HG03108 (cell line): Measurements from ENCODE around the gene TRMT1.
"Not testable (repeated sequence)": the region's sequence is repeated elsewhere in the genome, so short reads cannot be mapped to it uniquely, and the experiment has no call there.

ENCODE experiments used
- ATAC-seq: cut with Tn5 transposase; IDR thresholded peaks from one replicate; pipeline ENCODE4 v1.9.1; 2021; ENCODE audit warnings: moderate library complexity; ENCODE audit not compliant: unreplicated experiment

TRMT1 gene

GRCh38 chr19:13150931-13151604 is 34.5 kb upstream of the TRMT1 start:
- no peak for ATAC-seq

DNA sequence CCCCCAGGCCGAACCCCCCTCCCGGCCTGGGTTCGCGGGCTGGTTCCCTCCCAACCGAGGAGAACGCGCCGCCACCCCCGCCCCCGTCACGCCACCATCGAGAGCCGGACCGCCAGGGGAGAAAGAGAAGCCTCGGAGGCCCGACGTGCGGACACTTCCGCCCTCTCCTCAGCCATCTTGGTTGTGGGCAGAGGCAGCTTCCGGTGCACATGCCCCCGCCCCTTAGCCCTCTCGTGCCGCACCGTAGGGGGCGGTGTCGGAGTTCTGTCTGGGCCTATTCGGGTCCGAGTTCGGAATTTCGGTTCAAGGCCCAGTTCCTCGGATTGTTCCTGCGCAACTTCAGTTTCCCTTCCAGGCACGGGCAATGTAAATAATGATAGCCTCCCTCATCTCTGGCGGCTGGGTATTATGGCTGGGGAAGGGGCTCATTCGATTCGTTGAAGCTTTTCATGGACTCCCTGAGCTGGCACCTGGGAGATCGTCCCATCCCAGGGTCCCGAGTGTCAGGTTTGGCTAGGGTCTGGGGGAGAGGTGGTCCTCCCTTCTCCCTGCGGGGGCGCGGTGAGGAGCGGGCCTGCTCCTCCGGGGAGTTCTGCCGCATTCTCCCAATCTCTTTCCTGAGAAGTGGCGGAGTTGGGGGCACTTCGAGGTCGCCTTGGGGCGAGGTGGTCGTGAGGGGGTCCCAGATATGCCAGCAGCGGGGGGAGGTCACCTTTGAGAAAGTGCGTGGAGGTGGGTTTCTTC is 33.8 kb upstream of the TRMT1 start, which contains the start of the genes IER2 and STX10:
TSS of gene IER2 (plus strand) at position 225 of the 744 bp plus-strand sequence. CDS start 2,776 bp downstream, outside the sequence.
TSS of gene STX10 (minus strand) at position 189 of the 744 bp plus-strand sequence. CDS start 202 bp downstream, outside the sequence.
- peak; percentile 39 for ATAC-seq

DNA sequence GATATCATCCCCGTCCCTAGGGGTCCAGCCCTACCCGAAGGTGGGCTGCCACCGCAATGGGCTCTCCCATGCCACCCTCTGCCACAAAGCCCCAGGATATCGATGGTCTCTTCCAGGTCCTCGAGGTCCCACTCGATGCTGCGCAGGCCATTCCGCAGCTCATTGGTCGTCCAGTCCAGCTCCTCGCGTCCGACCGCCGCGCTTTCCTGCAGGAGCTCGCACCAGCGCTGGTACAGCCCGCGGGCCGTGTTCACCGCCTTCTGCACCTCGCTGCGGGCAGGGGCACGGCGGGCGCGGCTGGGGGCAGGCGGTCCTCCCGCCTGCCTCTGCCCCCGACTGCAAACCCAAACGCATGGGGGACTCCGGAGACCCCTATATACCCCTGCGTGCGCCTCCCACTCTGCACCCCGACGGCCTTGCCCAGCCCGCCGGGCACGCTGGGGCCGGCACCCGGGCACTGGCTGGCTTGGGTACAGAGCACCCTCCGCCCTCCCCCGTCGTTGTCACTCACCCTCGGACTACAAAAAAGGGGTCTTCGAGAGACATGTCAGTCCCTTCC is 33.2 kb upstream of the TRMT1 start:
- no peak for ATAC-seq

GRCh38 chr19:13149173-13149627 is 32.7 kb upstream of the TRMT1 start:
- not testable (repeated sequence) for ATAC-seq

DNA sequence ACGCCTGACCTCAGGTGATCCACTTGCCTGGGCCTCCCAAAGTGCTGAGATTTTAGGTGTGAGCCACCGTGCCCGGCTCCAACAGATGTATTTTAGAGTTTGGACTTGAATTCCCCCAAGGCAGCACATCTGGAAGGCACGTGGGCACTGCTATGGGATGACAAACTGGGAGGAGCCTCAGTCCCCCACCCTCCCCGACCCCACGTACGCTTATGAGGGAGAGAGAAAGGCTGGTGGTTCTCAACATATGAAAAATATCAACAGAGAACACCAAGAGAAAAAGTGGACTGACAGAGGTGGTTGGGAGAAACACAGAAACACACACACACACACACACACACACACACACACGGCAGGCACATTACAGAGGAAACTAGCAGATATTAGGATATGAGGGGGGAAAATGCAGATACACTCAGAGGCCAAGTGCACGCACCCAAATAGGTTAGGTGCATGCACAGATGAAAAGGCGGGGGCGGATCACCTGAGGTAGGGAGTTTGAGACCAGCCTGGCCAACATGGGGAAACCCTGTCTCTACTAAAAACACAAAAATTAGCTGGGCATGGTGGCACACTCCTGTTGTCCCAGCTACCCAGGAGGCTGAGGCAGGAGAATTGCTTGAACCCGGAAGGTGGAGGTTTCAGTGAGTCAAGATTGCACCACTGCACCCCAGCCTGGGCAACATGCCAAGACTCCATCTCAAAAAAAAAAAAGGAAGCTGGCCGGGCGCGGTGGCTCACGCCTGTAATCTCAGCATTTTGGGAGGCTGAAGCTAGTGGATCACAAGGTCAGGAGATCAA is 30.4 kb upstream of the TRMT1 start:
- ATAC-seq: no peak

DNA sequence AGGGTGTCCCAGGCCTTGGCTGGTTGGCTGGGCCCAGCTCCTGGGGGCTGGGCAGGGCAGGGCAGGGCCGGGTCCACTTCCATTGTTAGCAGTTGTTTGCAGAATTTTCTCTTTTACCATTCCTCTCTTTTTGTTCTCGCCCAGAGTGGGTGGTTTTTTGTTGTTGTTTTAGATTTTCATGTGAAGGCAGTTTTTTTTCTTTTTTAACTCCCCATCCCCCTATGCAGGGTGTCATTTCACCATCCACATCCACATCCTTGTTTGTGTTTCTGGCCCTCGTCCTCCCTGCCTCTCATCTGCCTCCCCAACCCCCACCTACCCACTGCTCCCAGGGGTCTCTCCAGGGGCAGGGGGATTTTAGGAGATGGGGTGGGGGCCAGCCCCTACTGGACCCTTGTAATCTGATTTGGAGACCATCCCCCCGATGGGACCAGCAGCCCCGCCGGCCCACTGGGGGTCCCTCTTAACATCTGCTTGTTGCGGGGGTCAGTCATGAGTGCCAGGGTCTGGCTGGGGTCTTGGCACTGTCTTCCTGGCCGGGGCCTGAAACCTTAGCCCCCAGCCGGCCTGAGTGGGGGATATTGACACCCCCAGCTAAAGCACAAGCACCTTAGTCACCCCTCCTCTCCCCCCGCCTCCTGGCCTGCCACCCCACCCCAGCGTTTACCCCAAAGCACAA is 23.2 kb upstream of the TRMT1 start:
- ATAC-seq: no peak

DNA sequence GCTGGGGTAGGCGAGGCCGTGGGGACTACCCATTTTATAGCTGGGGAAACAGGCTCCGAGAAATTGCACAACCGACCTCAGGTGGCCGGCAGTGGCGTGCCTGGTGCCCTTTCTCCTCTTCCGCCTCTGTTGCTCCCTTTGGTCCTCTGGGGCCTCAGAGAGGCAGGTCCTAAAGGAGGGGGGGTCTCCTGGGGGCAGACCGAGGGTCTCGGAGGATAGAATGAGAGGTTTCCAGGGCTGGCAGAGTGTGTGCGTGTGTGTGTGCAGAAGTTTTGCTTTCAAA is 22.3 kb upstream of the TRMT1 start:
- no peak for ATAC-seq

GRCh38 chr19:13138171-13138915 is 21.8 kb upstream of the TRMT1 start:
- no peak for ATAC-seq

GRCh38 chr19:13137290-13137794 is 20.8 kb upstream of the TRMT1 start:
- ATAC-seq: no peak

GRCh38 chr19:13135068-13136062 is 18.8 kb upstream of the TRMT1 start:
- ATAC-seq: no peak

DNA sequence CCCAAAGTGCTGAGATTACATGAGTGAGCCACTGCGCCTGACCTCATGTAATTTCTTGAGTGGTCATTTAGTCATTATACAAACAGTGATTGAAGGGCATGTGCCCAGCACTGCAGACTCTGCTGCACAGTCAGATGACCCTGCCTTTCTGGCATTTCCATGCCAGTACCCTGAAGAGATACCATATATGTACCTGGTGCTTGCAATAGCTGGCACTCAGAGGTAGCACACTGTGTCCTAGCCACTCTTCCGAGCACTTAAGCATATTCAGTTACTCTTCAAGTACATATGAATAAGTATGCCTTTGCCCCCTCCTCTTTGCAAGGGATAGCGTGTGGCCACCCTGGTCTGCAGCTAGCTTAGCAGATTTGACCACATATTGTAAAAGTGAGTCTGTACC is 18.1 kb upstream of the TRMT1 start:
- no peak for ATAC-seq

DNA sequence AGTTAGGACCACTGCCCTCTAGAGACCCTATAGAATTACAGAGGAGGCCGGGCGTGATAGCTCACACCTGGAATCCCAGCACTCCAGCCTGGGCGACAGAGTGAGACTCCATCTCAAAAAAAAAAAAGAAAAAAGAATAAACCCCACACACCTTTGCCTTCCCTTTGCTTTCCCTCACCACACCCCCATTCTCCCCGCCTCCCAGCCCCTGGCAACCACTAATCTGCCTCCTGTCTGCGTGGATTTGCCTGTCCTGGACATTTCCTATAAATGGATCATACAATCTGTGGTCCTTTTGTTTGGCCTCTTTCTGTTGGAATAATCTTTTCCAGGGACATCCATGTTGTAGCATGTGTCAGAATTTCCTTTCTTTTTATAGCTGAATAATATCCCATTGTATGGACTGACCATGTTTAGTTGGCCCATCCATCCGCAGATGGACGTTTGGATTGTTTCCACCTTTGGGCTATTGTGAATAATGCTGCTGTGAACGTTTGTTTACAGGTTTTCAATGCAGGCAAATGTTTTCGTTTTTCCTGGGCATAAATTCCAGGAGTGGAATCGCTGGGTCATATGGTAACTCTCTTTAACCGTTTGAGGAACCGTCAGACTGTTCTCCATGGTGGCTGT is 16.8 kb upstream of the TRMT1 start:
- no peak for ATAC-seq

- no peak for ATAC-seq
Observed at GRCh38 chr19:13132471-13133180, 16.1 kb upstream of the TRMT1 start.

- ATAC-seq: no peak
Observed at GRCh38 chr19:13130886-13131490, 14.4 kb upstream of the TRMT1 start.

- ATAC-seq: no peak
Observed at GRCh38 chr19:13129384-13129783, 12.8 kb upstream of the TRMT1 start.

- no peak for ATAC-seq
Observed at GRCh38 chr19:13128583-13128982, 12.0 kb upstream of the TRMT1 start.
